ENCODE results near the gene UBL4B.

The UBL4B gene

DNA sequence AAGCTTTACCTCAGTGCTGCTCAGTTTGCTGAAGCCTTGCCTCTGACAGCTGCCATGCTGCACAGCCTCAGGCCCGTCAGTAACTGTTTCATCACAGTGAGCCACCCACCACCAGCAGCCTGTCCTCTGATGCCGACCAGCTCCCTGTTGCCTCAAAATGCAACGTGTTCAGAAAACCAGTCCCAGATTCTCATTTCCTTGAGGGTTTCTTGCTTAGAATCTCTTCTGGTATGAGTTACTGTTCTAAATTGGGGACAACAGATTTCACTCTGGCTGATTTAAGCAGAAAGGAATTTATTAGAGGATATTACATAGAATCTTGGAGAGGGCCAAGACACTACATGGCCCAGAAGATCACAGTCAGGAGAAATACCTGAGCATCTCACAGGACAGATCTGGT is 11.0 kb downstream of the UBL4B start:
- H3K36me3 Mint-ChIP-seq (ENCODE audit: low read depth) = peaks cover 16% of the 10 kb centered on the region

DNA sequence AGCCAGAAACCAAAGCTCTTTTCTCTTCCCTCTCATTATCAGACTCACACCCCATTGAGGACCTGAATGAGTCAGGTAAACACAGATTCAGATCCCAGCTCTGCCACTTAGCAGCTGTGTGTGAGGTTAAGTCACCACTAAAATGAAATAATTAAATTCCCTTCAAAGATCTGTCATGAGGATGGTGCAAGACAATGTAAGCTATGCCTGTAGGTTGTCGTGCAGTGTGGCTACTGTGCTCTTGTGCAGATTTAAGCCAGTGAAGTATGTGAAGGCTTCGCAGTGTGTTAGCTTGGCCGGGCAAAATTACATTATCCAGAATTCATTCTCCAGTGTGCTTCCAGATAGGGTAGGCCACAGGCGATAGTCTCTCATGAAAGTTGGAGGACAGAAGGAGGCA is 13.6 kb downstream of the UBL4B start:
- Mint-ChIP-seq H3K9me3 (peaks cover 26% of the 10 kb centered on the region), H3K4me1 (no peaks in the 10 kb centered on the region), H3K27ac (no peak overlapping the region), H3K27me3 (ENCODE audit: low read depth) (peaks cover 62% of the 10 kb centered on the region), H3K36me3 (ENCODE audit: low read depth) (peaks cover 10% of the 10 kb centered on the region), H3K4me3 (no peak overlapping the region)
- TF ChIP-seq CTCF (IDR thresholded peaks at IDR 0.05; ENCODE audit: unreplicated experiment in 3 of 3) = no peak

More for the DNA sequence above, 11.0 kb downstream of the UBL4B start:
- peaks cover 41% of the 10 kb centered on the region for H3K9me3 Mint-ChIP-seq
- no peak overlapping the region for H3K27ac Mint-ChIP-seq
- no peak overlapping the region for H3K4me3 Mint-ChIP-seq
- H3K27me3 Mint-ChIP-seq (ENCODE audit: low read depth) = peaks cover 60% of the 10 kb centered on the region
- no peak for TF ChIP-seq CTCF (IDR thresholded peaks at IDR 0.05; ENCODE audit: unreplicated experiment in 3 of 3)
- H3K4me1 Mint-ChIP-seq = no peaks in the 10 kb centered on the region

DNA sequence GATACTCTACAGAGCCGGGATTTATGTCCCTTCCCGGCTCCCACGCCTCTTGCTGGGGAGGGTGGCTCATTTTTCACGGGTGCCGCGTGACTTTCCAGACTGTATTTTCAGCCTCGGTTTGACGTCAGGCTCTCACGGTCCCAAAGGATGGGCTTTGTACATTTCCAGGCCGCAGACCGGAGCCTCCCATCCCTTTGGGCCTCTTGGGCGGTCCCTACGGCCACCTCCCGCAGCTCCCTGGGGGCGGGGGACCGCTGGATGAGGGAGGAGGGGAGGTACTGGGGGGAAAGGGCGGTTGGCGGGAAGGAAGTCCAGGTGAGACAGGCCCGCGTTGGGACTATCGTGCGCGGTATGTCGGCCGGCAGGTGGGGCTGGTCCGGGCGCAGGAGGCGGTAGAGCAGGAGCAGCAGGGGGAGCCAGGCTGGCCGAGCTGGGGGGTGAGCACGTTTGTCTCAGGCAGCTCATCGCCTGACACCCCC is 17.9 kb downstream of the UBL4B start:
- peaks cover 19% of the 10 kb centered on the region for H3K4me1 Mint-ChIP-seq

GRCh38 chr1:110130989-110131388 is 18.7 kb downstream of the UBL4B start:
- Mint-ChIP-seq H3K27me3 (ENCODE audit: low read depth) (peaks cover 83% of the 10 kb centered on the region), H3K9me3 (no peaks in the 10 kb centered on the region), H3K4me3 (peak overlapping the region in 1 of 3 experiments; percentile 10), H3K27ac (no peak overlapping the region), H3K4me1 (peaks cover 19% of the 10 kb centered on the region), H3K36me3 (ENCODE audit: low read depth) (no peaks in the 10 kb centered on the region)
- TF ChIP-seq CTCF (IDR thresholded peaks at IDR 0.05; ENCODE audit: unreplicated experiment in 3 of 3) = no peak

More for the DNA sequence above, 17.9 kb downstream of the UBL4B start:
- Mint-ChIP-seq H3K36me3 (ENCODE audit: low read depth) (no peaks in the 10 kb centered on the region), H3K9me3 (peaks cover 3% of the 10 kb centered on the region), H3K27me3 (ENCODE audit: low read depth) (peaks cover 76% of the 10 kb centered on the region), H3K27ac (no peak overlapping the region), H3K4me3 (no peak overlapping the region)
- TF ChIP-seq CTCF (IDR thresholded peaks at IDR 0.05; ENCODE audit: unreplicated experiment in 3 of 3) = peak in 2 of 3 experiments; percentile 13 to 25

- peaks cover 23% of the 10 kb centered on the region for H3K4me1 Mint-ChIP-seq
- H3K27me3 Mint-ChIP-seq (ENCODE audit: low read depth) = peaks cover 94% of the 10 kb centered on the region
- no peak for TF ChIP-seq CTCF (IDR thresholded peaks at IDR 0.05; ENCODE audit: unreplicated experiment in 3 of 3)
- H3K36me3 Mint-ChIP-seq (ENCODE audit: low read depth) = no peaks in the 10 kb centered on the region
- no peaks in the 10 kb centered on the region for H3K9me3 Mint-ChIP-seq
- H3K27ac Mint-ChIP-seq = no peak overlapping the region
- no peak overlapping the region for H3K4me3 Mint-ChIP-seq
Measured at GRCh38 chr1:110132682-110133081, 20.4 kb downstream of the UBL4B start.

DNA sequence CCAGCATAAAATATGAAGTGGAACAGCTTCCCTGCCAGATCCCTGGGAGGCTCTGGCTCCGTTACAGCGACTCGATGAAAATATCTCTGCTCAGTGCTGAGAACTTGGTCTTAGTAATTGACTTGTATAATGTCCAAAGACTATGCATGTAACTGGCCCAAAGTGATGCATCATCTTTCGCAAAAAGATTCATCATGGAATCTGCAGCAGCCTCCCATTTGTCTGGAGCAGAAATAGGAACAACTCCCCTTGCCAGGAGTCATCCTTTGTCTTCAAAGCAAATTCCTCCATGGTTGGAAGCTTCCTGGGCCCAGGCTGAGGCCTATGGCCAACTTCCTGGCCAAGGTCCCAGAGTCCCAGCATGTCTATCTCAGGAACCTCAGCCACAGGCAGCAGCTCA is 21.2 kb downstream of the UBL4B start:
- H3K4me3 Mint-ChIP-seq = no peak overlapping the region
- TF ChIP-seq CTCF (IDR thresholded peaks at IDR 0.05; ENCODE audit: unreplicated experiment in 3 of 3) = no peak
- H3K27ac Mint-ChIP-seq = no peak overlapping the region
- H3K36me3 Mint-ChIP-seq (ENCODE audit: low read depth) = no peaks in the 10 kb centered on the region
- H3K4me1 Mint-ChIP-seq = peaks cover 23% of the 10 kb centered on the region
- H3K9me3 Mint-ChIP-seq = no peaks in the 10 kb centered on the region
- H3K27me3 Mint-ChIP-seq (ENCODE audit: low read depth) = peaks cover 94% of the 10 kb centered on the region
